Neutrophil (primary cell): ENCODE data around the gene ZNF217.
A peak's percentile ranks its signal among the peaks of the same experiment; 100 is the strongest.
"Not testable (repeated sequence)": the region's sequence is repeated elsewhere in the genome, so short reads cannot be mapped to it uniquely, and the experiment has no call there.

ENCODE experiments used
- H3K27ac ChIP-seq: fragments of 200-600 bp; sonication (generic); 2 replicates; pipeline ENCODE4 v1.5.1; 2016; ENCODE audit warnings: mild to moderate bottlenecking, moderate library complexity
- H3K27me3 ChIP-seq: fragments of 200-600 bp; sonication (generic); 2 replicates; pipeline ENCODE4 v1.6.0; 2016; ENCODE audit warnings: mild to moderate bottlenecking
- H3K36me3 ChIP-seq: fragments of 200-600 bp; sonication (generic); 2 replicates; pipeline ENCODE4 v1.5.1; 2017
- H3K4me1 ChIP-seq, 2 experiments: fragments of 200-600 bp in 1 of 2; sonication (generic) in 1 of 2; 1 replicate in 1 of 2; 2 replicates in 1 of 2; pipeline versions ENCODE4 v1.5.1 to v1.6.1; 2013 to 2016; ENCODE audit warnings: low read depth in 1 of 2, low read length in 1 of 2, mild to moderate bottlenecking in 1 of 2, moderate library complexity in 1 of 2; ENCODE audit not compliant: control insufficient read depth in 1 of 2, insufficient read depth in 1 of 2
- H3K4me3 ChIP-seq, 2 experiments: fragments of 200-600 bp in 1 of 2; sonication (generic) in 1 of 2; 1 replicate in 1 of 2; 2 replicates in 1 of 2; pipeline ENCODE4 v1.5.1; 2013 to 2016; ENCODE audit warnings: low read depth in 1 of 2, low read length in 1 of 2, mild to moderate bottlenecking in 1 of 2, moderate library complexity in 1 of 2
- H3K9me3 ChIP-seq: fragments of 200-600 bp; sonication (generic); 2 replicates; pipeline ENCODE4 v1.5.1; 2016
- CTCF ChIP-seq: fragments of 200-600 bp; sonication (generic); IDR thresholded peaks from 2 replicates; pipeline ENCODE4 v1.5.1; 2016; ENCODE audit warnings: antibody characterized with exemption

Gene ZNF217

GRCh38 chr20:53592992-53593465, 610 bp downstream of the ZNF217 start:
- no peaks in the 10 kb centered on the region for H3K36me3 ChIP-seq
- no peaks in the 10 kb centered on the region for H3K9me3 ChIP-seq
- peak overlapping the region; percentile 90 for H3K4me3 ChIP-seq
- no peaks in the 10 kb centered on the region for H3K27me3 ChIP-seq
- H3K27ac ChIP-seq: peak overlapping the region; percentile 98
- no peak for TF ChIP-seq CTCF
- H3K4me1 ChIP-seq: peaks cover 47 to 61% of the 10 kb centered on the region in 2 experiments

GRCh38 chr20:53592454-53592991, 1.1 kb downstream of the ZNF217 start:
- H3K9me3 ChIP-seq, H3K27me3 ChIP-seq, H3K36me3 ChIP-seq: not testable (repeated sequence)
- peak overlapping the region; percentile 90 for H3K4me3 ChIP-seq
- H3K4me1 ChIP-seq: peaks cover 51 to 61% of the 10 kb centered on the region in 2 experiments
- peak overlapping the region; percentile 98 for H3K27ac ChIP-seq

GRCh38 chr20:53591941-53592441, 1.6 kb downstream of the ZNF217 start:
- peak overlapping the region; percentile 98 for H3K27ac ChIP-seq
- H3K9me3 ChIP-seq, H3K27me3 ChIP-seq, H3K36me3 ChIP-seq: not testable (repeated sequence)
- peaks cover 56 to 61% of the 10 kb centered on the region in 2 experiments for H3K4me1 ChIP-seq
- H3K4me3 ChIP-seq: peak overlapping the region; percentile 90

GRCh38 chr20:53591206-53591741, 2.4 kb downstream of the ZNF217 start:
- H3K36me3 ChIP-seq, H3K9me3 ChIP-seq, H3K27me3 ChIP-seq: not testable (repeated sequence)
- Histone ChIP-seq H3K4me3 (peak overlapping the region; percentile 90), H3K27ac (peak overlapping the region; percentile 98), H3K4me1 (peaks cover 57 to 59% of the 10 kb centered on the region in 2 experiments)

- not testable (repeated sequence) for H3K9me3 ChIP-seq, H3K27me3 ChIP-seq, H3K36me3 ChIP-seq
- H3K4me3 ChIP-seq: peak overlapping the region; percentile 90
- peaks cover 58 to 59% of the 10 kb centered on the region in 2 experiments for H3K4me1 ChIP-seq
- H3K27ac ChIP-seq: peak overlapping the region; percentile 98
These were observed 3.0 kb downstream of the ZNF217 start for GRCh38 chr20:53590608-53591007.

- Histone ChIP-seq H3K4me1 (peaks cover 58 to 59% of the 10 kb centered on the region in 2 experiments), H3K4me3 (peak overlapping the region; percentile 90), H3K27ac (peak overlapping the region; percentile 98)
- H3K36me3 ChIP-seq, H3K27me3 ChIP-seq, H3K9me3 ChIP-seq: not testable (repeated sequence)
These were observed 3.5 kb downstream of the ZNF217 start for GRCh38 chr20:53590122-53590521.

GRCh38 chr20:53589321-53590065, 4.1 kb downstream of the ZNF217 start:
- peaks cover 57% of the 10 kb centered on the region in 2 experiments for H3K4me1 ChIP-seq

GRCh38 chr20:53587157-53587703, 6.4 kb downstream of the ZNF217 start:
- H3K36me3 ChIP-seq, H3K4me3 ChIP-seq, H3K9me3 ChIP-seq, H3K27me3 ChIP-seq: not testable (repeated sequence)
- peaks cover 78 to 79% of the 10 kb centered on the region in 2 experiments for H3K4me1 ChIP-seq
- H3K27ac ChIP-seq: peak overlapping the region; percentile 65

More at GRCh38 chr20:53589321-53590065, 4.1 kb downstream of the ZNF217 start:
- peak overlapping the region; percentile 90 for H3K4me3 ChIP-seq
- not testable (repeated sequence) for H3K27me3 ChIP-seq, H3K36me3 ChIP-seq, H3K9me3 ChIP-seq
- peak overlapping the region; percentile 98 for H3K27ac ChIP-seq
